Nephron (organoid): ENCODE data around the gene NOP53.
A peak's percentile ranks its signal among the peaks of the same experiment; 100 is the strongest.
"Not testable (repeated sequence)": the region's sequence is repeated elsewhere in the genome, so short reads cannot be mapped to it uniquely, and the experiment has no call there.

ENCODE experiments used
- H3K27ac Mint-ChIP-seq, 3 experiments: 2 replicates each; pipeline ENCODE4 v1.8.0; 2020; ENCODE audit warnings: mixed read lengths in 3 of 3, mild to moderate bottlenecking in 2 of 3, moderate library complexity in 1 of 3
- H3K27me3 Mint-ChIP-seq: 2 replicates; pipeline ENCODE4 v1.8.0; 2021; ENCODE audit warnings: low read depth, mild to moderate bottlenecking, moderate library complexity, mixed read lengths
- H3K36me3 Mint-ChIP-seq: 2 replicates; pipeline ENCODE4 v1.8.0; 2020; ENCODE audit warnings: low read depth, mixed read lengths
- H3K4me1 Mint-ChIP-seq: 2 replicates; pipeline ENCODE4 v1.8.0; 2020; ENCODE audit warnings: mixed read lengths
- H3K4me3 Mint-ChIP-seq, 3 experiments: 2 replicates each; pipeline ENCODE4 v1.8.0; 2020; ENCODE audit warnings: mild to moderate bottlenecking in 3 of 3, mixed read lengths in 3 of 3, moderate library complexity in 2 of 3
- H3K9me3 Mint-ChIP-seq: 2 replicates; pipeline ENCODE4 v1.8.0; 2020; ENCODE audit warnings: mixed read lengths
- CTCF ChIP-seq, 3 experiments: fragments of 200-600 bp; sonication (generic); IDR thresholded peaks; one replicate each; pipeline ENCODE4 v1.5.0; 2021; ENCODE audit warnings: antibody characterized with exemption in 3 of 3; ENCODE audit not compliant: unreplicated experiment in 3 of 3

NOP53 gene

DNA sequence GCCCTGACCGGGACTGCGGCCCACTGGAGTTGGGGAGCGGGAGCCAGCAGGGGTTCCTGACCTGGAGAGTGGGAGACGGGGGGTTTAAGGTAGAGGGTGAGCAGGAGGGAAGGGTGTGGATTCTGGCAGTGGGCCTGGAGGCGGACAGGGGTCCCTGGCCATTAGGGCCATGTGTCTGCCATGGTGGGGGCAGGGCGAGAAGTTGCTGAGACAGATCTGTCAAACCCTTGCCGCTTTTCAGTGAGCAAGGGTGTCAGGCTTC lies 20.9 kb downstream of the NOP53 start:
- H3K27ac Mint-ChIP-seq, result no peak overlapping the region
- H3K36me3 Mint-ChIP-seq, result no peaks in the 10 kb centered on the region
- H3K9me3 Mint-ChIP-seq, result no peaks in the 10 kb centered on the region

DNA sequence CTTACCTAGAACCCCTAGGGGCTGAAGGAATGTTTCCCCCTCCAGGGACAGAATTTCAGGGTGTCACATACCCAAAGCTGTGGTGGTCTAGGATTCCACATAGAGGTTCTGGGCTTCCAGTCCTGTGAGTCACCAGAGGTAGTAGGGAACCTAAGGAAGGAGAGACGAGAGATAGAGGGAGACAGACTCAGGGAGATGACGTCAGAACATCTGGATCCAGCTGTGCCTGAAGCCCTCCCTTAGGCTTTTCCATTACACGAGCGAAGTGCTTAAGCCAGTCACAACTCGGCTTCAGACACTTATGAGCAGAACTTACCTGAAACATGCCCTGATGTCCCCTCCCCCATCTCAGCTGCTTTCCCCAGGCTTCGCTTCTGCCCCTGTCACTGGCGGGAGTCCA lies 21.3 kb downstream of the NOP53 start:
- no peaks in the 10 kb centered on the region for H3K9me3 Mint-ChIP-seq
- no peaks in the 10 kb centered on the region for H3K36me3 Mint-ChIP-seq
- no peak overlapping the region for H3K27ac Mint-ChIP-seq
- H3K4me1 Mint-ChIP-seq, result no peaks in the 10 kb centered on the region
- TF ChIP-seq CTCF (IDR thresholded peaks at IDR 0.05; ENCODE audit: unreplicated experiment in 3 of 3), result no peak
- peaks cover 9% of the 10 kb centered on the region for H3K27me3 Mint-ChIP-seq
- no peak overlapping the region for H3K4me3 Mint-ChIP-seq

More for the DNA sequence above, 20.9 kb downstream of the NOP53 start:
- Mint-ChIP-seq H3K4me1 (no peaks in the 10 kb centered on the region), H3K27me3 (peaks cover 9% of the 10 kb centered on the region), H3K4me3 (no peak overlapping the region)
- no peak for TF ChIP-seq CTCF (IDR thresholded peaks at IDR 0.05; ENCODE audit: unreplicated experiment in 3 of 3)

GRCh38 chr19:47767349-47767748 lies 22.0 kb downstream of the NOP53 start:
- no peaks in the 10 kb centered on the region for H3K4me1 Mint-ChIP-seq
- no peaks in the 10 kb centered on the region for H3K9me3 Mint-ChIP-seq
- H3K27ac Mint-ChIP-seq, result no peak overlapping the region
- no peaks in the 10 kb centered on the region for H3K36me3 Mint-ChIP-seq
- H3K4me3 Mint-ChIP-seq, result no peak overlapping the region
- no peak for TF ChIP-seq CTCF (IDR thresholded peaks at IDR 0.05; ENCODE audit: unreplicated experiment in 3 of 3)
- H3K27me3 Mint-ChIP-seq, result peaks cover 9% of the 10 kb centered on the region

DNA sequence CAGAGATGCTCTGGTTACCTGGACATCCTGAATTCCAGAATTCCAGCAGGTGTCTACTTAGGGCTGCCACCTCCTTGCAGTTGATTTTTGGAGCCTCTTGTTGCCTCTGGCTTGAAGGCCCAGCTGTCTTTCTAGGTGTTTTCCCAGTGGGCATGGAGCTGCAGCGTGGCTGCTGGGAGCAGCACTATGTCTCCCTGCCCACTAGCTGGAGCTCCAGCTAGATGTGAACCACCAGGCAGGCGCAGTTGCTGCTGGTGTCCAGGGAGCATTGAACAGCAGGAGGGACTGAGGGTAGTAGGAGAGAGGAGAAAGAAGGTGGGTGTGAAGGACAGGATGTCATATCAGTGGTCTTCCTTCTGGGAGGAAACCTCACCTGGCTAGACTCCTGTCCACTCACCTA lies 23.3 kb downstream of the NOP53 start:
- Mint-ChIP-seq H3K36me3 (no peaks in the 10 kb centered on the region), H3K27me3 (peaks cover 9% of the 10 kb centered on the region), H3K9me3 (no peaks in the 10 kb centered on the region), H3K4me1 (peaks cover under 1% of the 10 kb centered on the region), H3K4me3 (no peak overlapping the region), H3K27ac (no peak overlapping the region)
- no peak for TF ChIP-seq CTCF (IDR thresholded peaks at IDR 0.05; ENCODE audit: unreplicated experiment in 3 of 3)

DNA sequence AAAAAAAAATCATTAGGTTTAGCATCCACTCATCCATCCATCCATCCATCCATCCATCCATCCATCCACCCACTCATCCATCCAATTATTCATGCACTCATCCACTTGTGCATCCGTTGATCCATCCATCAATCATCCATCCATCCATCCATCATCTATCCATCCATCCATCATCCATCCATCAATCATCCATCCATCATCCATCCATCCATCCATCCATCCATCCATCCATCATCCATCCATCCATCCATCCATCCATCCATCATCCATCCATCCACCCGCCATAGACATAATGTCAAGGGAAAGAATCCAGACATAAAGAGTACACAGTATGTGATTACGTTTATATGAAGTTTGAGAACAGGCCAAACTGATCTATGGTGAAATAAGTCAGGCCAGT lies 24.2 kb downstream of the NOP53 start:
- Mint-ChIP-seq H3K27ac (no peak overlapping the region), H3K9me3 (no peaks in the 10 kb centered on the region), H3K36me3 (no peaks in the 10 kb centered on the region), H3K27me3 (peaks cover 9% of the 10 kb centered on the region), H3K4me3 (no peak overlapping the region), H3K4me1 (peaks cover 5% of the 10 kb centered on the region)
- no peak for TF ChIP-seq CTCF (IDR thresholded peaks at IDR 0.05; ENCODE audit: unreplicated experiment in 3 of 3)

DNA sequence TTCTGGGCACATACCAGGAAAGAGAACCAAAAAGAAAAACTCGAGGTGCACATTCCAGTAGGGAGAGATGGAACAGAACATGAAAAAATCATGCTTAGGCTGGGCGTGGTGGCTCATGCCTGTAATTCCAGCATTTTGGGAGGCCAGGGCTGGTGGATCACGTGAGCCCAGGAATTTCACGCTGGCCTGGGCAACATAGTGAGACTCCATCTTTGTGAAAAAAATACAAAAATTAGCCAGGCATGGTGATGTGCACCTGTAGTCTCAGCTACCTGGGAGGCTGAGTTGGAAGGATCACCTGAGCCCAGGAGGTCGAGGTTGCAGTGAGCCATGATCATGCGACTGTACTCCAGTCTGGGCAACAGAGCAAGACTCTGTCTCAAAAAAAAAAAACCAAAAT lies 25.9 kb downstream of the NOP53 start:
- not testable (repeated sequence) for H3K4me1 Mint-ChIP-seq, H3K27ac Mint-ChIP-seq, H3K36me3 Mint-ChIP-seq, H3K4me3 Mint-ChIP-seq, H3K9me3 Mint-ChIP-seq, H3K27me3 Mint-ChIP-seq

DNA sequence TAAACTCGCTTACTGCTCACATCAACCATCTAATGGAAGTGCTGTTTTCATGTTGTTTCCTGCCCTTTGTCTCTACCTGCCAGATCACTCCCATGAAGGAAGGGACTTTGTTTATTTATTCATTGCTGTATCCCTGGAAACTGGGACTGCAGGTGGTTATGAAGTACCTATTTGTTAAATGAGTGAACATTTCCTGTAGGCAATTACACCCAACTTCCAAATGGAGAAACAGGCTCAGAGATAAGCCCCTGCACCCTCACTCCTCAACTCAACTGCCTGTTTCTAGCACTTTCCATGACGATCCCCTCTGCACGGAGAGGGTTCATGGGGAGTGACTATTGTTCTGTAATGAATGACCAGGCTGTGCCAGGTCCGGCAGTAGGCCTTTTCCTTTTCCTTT lies 31.2 kb downstream of the NOP53 start:
- Mint-ChIP-seq H3K4me1 (peaks cover 24% of the 10 kb centered on the region), H3K27me3 (no peaks in the 10 kb centered on the region), H3K4me3 (peak overlapping the region; percentile 52 to 69 (median 62)), H3K27ac (peak overlapping the region; percentile 6 to 59 (median 58)), H3K36me3 (peaks cover 9% of the 10 kb centered on the region), H3K9me3 (no peaks in the 10 kb centered on the region)
- no peak for TF ChIP-seq CTCF (IDR thresholded peaks at IDR 0.05; ENCODE audit: unreplicated experiment in 3 of 3)

- H3K4me1 Mint-ChIP-seq, result peaks cover 33% of the 10 kb centered on the region
Observed at GRCh38 chr19:47777245-47778048, 32.1 kb downstream of the NOP53 start.

More at GRCh38 chr19:47777245-47778048, 32.1 kb downstream of the NOP53 start:
- peak overlapping the region; percentile 96 to 100 (median 96) for H3K27ac Mint-ChIP-seq
- not testable (repeated sequence) for H3K27me3 Mint-ChIP-seq, H3K9me3 Mint-ChIP-seq
- peak overlapping the region; percentile 95 to 97 (median 95) for H3K4me3 Mint-ChIP-seq
- H3K36me3 Mint-ChIP-seq, result peaks cover 17% of the 10 kb centered on the region
